Endothelial cell of umbilical vein (primary cell): ENCODE results near the gene CHRM4. TPM values are rescaled to one million over a fixed set of nuclear protein-coding genes. Genes with fewer than 3 reads are reported as not detected.

Source experiments
- BruUV-seq: library from RNA; stranded (reverse); fragments of 400-500 nt; replicated peaks from 2 replicates; lab custom pipeline; 2021; lab: Mats Ljungman, UMichigan
- CTCF ChIA-PET: fragments of 300-600, 350-600 bp; sonication (Branson Sonifier 250); formaldehyde crosslinking; loops from one replicate; lab custom pipeline; 2021; ENCODE audit warnings: antibody characterized with exemption, inconsistent platforms; lab: Charles Lee
- POLR2A ChIA-PET: fragments of 300-600, 350-600 bp; sonication (Branson Sonifier 250); formaldehyde crosslinking; loops from one replicate; lab custom pipeline; 2021; ENCODE audit warnings: antibody characterized with exemption, inconsistent platforms; lab: Charles Lee
- DNase-seq: peaks from one replicate; pipeline ENCODE4 v3.0.0-alpha.2; 2011; ENCODE audit warnings: low read depth, low spot score
- FAIRE-seq: peaks from 2 replicates; lab custom pipeline; 2011; peaks lifted over from hg19 to GRCh38; lab: Jason Lieb, UNC
- H2AFZ ChIP-seq: 2 replicates; pipeline ENCODE4 v1.6.0; 2012; ENCODE audit warnings: low read depth, low read length, control low read depth, inconsistent platforms
- H3K27ac ChIP-seq: 2 replicates; pipeline ENCODE4 v1.5.1; 2011; ENCODE audit warnings: low read depth, mild to moderate bottlenecking, control low read depth, low read length, moderate library complexity; ENCODE audit not compliant: insufficient read depth
- H3K27me3 ChIP-seq, 2 experiments: 2 replicates each; pipeline versions ENCODE4 v1.6.0 to v1.6.1; 2011; ENCODE audit warnings: low read length in 2 of 2, mixed read lengths in 1 of 2; ENCODE audit not compliant: control insufficient read depth in 2 of 2, insufficient read depth in 2 of 2
- H3K36me3 ChIP-seq, 2 experiments: 2 replicates in 1 of 2; 3 replicates in 1 of 2; pipeline ENCODE4 v1.5.1; 2011; ENCODE audit warnings: low read length in 2 of 2, mild to moderate bottlenecking in 1 of 2, moderate library complexity in 1 of 2; ENCODE audit not compliant: control insufficient read depth in 2 of 2, insufficient read depth in 2 of 2; ENCODE audit errors: extremely low read depth in 1 of 2
- H3K4me1 ChIP-seq: 3 replicates; pipeline ENCODE4 v1.5.1; 2011; ENCODE audit warnings: mild to moderate bottlenecking, low read length; ENCODE audit not compliant: control insufficient read depth, insufficient read depth; ENCODE audit errors: extremely low read depth
- H3K4me2 ChIP-seq: 2 replicates; pipeline ENCODE4 v1.6.1; 2011; ENCODE audit warnings: low read length, control low read depth, mixed read lengths; ENCODE audit not compliant: insufficient read depth
- H3K4me3 ChIP-seq, 3 experiments: fragments of 200-600 bp in 1 of 3; sonication (generic), shearing (Covaris generic) in 1 of 3; replicated peaks in 1 of 3; 2 replicates each; pipeline ENCODE4 v1.5.1; 2011 to 2016; ENCODE audit warnings: control low read depth in 3 of 3, low read length in 3 of 3, mild to moderate bottlenecking in 2 of 3, inconsistent platforms in 1 of 3, low read depth in 1 of 3, moderate library complexity in 1 of 3; ENCODE audit not compliant: insufficient read depth in 1 of 3
- H3K79me2 ChIP-seq: 2 replicates; pipeline ENCODE4 v1.6.0; 2012; ENCODE audit warnings: low read length, inconsistent platforms; ENCODE audit not compliant: control insufficient read depth, insufficient read depth
- H3K9ac ChIP-seq: replicated peaks from 2 replicates; pipeline ENCODE3; 2011; ENCODE audit warnings: low read length, control low read depth; ENCODE audit not compliant: insufficient read depth; ENCODE audit errors: extremely low read depth
- H3K9me1 ChIP-seq: replicated peaks from 3 replicates; pipeline ENCODE4 v1.6.0; 2011; ENCODE audit warnings: mild to moderate bottlenecking, low read length; ENCODE audit not compliant: control insufficient read depth, insufficient read depth; ENCODE audit errors: extremely low read depth
- H3K9me3 ChIP-seq: replicated peaks from 2 replicates; pipeline ENCODE4 v1.5.1; 2012; ENCODE audit warnings: low read length, inconsistent platforms; ENCODE audit not compliant: control insufficient read depth, insufficient read depth
- H4K20me1 ChIP-seq: replicated peaks from 2 replicates; pipeline ENCODE3; 2011; ENCODE audit warnings: mild to moderate bottlenecking, low read length; ENCODE audit not compliant: control insufficient read depth, insufficient read depth; ENCODE audit errors: extremely low read depth
- CTCF ChIP-seq, 2 donors: IDR thresholded peaks; 1 replicate in 1 of 2; 2 replicates in 1 of 2; pipeline ENCODE4 v1.5.1; 2011; ENCODE audit warnings: low read length in 2 of 2, mild to moderate bottlenecking in 2 of 2, moderate library complexity in 2 of 2, control low read depth in 1 of 2, inconsistent platforms in 1 of 2, low read depth in 1 of 2; ENCODE audit not compliant: insufficient read depth in 1 of 2; ENCODE audit errors: extremely low read depth in 1 of 2
- EZH2 ChIP-seq: IDR thresholded peaks from 2 replicates; pipeline ENCODE4 v1.6.1; 2012; ENCODE audit warnings: borderline replicate concordance, low read depth, mild to moderate bottlenecking, moderate library complexity, low read length, inconsistent platforms; ENCODE audit not compliant: severe bottlenecking
- FOS ChIP-seq: IDR thresholded peaks from 2 replicates; pipeline ENCODE4 v1.6.1; 2011; ENCODE audit warnings: mild to moderate bottlenecking, low read length, moderate library complexity, borderline replicate concordance; ENCODE audit not compliant: insufficient read depth
- GATA2 ChIP-seq: IDR thresholded peaks from 2 replicates; pipeline ENCODE4 v1.7.0; 2011; ENCODE audit warnings: low read depth, mild to moderate bottlenecking, moderate library complexity, mixed read lengths, low read length; ENCODE audit not compliant: insufficient read length, insufficient read depth
- JUN ChIP-seq: IDR thresholded peaks from 2 replicates; pipeline ENCODE4 v1.6.1; 2011; ENCODE audit warnings: borderline replicate concordance, low read depth; ENCODE audit not compliant: insufficient read length, insufficient read depth
- MAX ChIP-seq: IDR thresholded peaks from 2 replicates; pipeline ENCODE4 v1.6.1; 2011; ENCODE audit not compliant: insufficient read depth, insufficient read length
- MYC ChIP-seq: IDR thresholded peaks from one replicate; pipeline ENCODE4 v1.6.1; 2011; ENCODE audit warnings: mild to moderate bottlenecking, low read depth, low read length
- POLR2A ChIP-seq: IDR thresholded peaks from 2 replicates; pipeline ENCODE4 v1.6.1; 2012; ENCODE audit warnings: low read depth, mild to moderate bottlenecking, control low read depth, low read length
- POLR2AphosphoS5 ChIP-seq: IDR thresholded peaks from 2 replicates; pipeline ENCODE4 v1.6.1; 2012; ENCODE audit warnings: low read depth, mild to moderate bottlenecking, control low read depth, low read length, moderate library complexity; ENCODE audit not compliant: insufficient read depth
- dilution Hi-C: fragments of 300-500 bp; cut with MboI; formaldehyde crosslinking; loops from one replicate; pipeline ENCODE4 v1.15.0; 2019; ENCODE audit warnings: low sequenced_read_pairs; ENCODE audit not compliant: extremely low pct_ligation_motif_present
- intact Hi-C: fragments of 100-400 bp; cut with micrococcal nuclease; formaldehyde crosslinking; loops from one replicate; pipeline ENCODE4 v1.10.0; 2022
- polyA plus RNA-seq, 4 experiments: library from polyadenylated mRNA; depleted of rRNA in 3 of 4; stranded (reverse) in 3 of 4; unstranded in 1 of 4; fragments of >200 nt; gene quantifications; 2 replicates each; pipeline versions ENCODE4 v1.2.1 to v1.2.3, GENCODE V29; 2011 to 2012; ENCODE audit warnings: missing spikeins in 1 of 4
- total RNA-seq: library from RNA; stranded (reverse); gene quantifications from 2 replicates; pipeline ENCODE4 v1.2.3, GENCODE V29; 2021

CHRM4 gene
- total and polyA plus RNA-seq, 2 donors (not counting 3 experiments of a cell fraction or from before 2014, with no cell fraction given), result 0.04 to 0.22 TPM

GRCh38 chr11:46378811-46379481 is 12.6 kb downstream of the CHRM4 start:
- intact Hi-C loops, result no loop called here
- Histone ChIP-seq H3K9me3 (no peaks in the 10 kb centered on the region), H3K9ac (no peak overlapping the region), H3K4me1 (peaks cover 11% of the 10 kb centered on the region), H3K36me3 (peaks cover 3 to 31% of the 10 kb centered on the region in 2 experiments), H3K79me2 (no peaks in the 10 kb centered on the region), H2AFZ (no peak overlapping the region), H3K9me1 (no peaks in the 10 kb centered on the region), H3K27me3 (no peaks in the 10 kb centered on the region), H4K20me1 (no peaks in the 10 kb centered on the region), H3K4me3 (no peak overlapping the region), H3K27ac (no peak overlapping the region), H3K4me2 (no peak overlapping the region)
- no peak for FAIRE-seq
- dilution Hi-C loops, result no loop called here
- BruUV-seq, result no TSS peak
- DNase-seq, result no peak
- TF ChIP-seq MYC (no peak), POLR2A (no peak), JUN (no peak), MAX (no peak), FOS (no peak), GATA2 (no peak), POLR2AphosphoS5 (no peak), EZH2 (no peak), CTCF (IDR thresholded peaks at IDR 0.05; ENCODE audit: extremely low read depth in 1 of 2, insufficient read depth in 1 of 2, low read depth in 1 of 2, low read length in 2 of 2) (no peak)
- ChIA-PET POLR2A (no interaction called here), CTCF (interaction anchor here (0.9 to 2.0 kb wide), 3 partner anchors 10 to 27 kb away, joined by 4 to 6 read pairs (median 5); no protein-coding TSS in a partner anchor)
